Measurements from ENCODE around the gene PHLPP2. TPM values are rescaled to one million over a fixed set of nuclear protein-coding genes. Genes with fewer than 3 reads are reported as not detected.

PHLPP2 gene, protein sequence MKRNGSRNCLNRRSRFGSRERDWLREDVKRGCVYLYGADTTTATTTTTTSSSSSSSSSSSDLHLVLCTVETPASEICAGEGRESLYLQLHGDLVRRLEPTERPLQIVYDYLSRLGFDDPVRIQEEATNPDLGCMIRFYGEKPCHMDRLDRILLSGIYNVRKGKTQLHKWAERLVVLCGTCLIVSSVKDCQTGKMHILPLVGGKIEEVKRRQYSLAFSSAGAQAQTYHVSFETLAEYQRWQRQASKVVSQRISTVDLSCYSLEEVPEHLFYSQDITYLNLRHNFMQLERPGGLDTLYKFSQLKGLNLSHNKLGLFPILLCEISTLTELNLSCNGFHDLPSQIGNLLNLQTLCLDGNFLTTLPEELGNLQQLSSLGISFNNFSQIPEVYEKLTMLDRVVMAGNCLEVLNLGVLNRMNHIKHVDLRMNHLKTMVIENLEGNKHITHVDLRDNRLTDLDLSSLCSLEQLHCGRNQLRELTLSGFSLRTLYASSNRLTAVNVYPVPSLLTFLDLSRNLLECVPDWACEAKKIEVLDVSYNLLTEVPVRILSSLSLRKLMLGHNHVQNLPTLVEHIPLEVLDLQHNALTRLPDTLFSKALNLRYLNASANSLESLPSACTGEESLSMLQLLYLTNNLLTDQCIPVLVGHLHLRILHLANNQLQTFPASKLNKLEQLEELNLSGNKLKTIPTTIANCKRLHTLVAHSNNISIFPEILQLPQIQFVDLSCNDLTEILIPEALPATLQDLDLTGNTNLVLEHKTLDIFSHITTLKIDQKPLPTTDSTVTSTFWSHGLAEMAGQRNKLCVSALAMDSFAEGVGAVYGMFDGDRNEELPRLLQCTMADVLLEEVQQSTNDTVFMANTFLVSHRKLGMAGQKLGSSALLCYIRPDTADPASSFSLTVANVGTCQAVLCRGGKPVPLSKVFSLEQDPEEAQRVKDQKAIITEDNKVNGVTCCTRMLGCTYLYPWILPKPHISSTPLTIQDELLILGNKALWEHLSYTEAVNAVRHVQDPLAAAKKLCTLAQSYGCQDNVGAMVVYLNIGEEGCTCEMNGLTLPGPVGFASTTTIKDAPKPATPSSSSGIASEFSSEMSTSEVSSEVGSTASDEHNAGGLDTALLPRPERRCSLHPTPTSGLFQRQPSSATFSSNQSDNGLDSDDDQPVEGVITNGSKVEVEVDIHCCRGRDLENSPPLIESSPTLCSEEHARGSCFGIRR (N-terminal part only)
- total RNA-seq = 10.1 TPM
- polyA plus RNA-seq = 1 to 10 TPM; 1.7 to 2.6 (median 2.3) TPM

DNA sequence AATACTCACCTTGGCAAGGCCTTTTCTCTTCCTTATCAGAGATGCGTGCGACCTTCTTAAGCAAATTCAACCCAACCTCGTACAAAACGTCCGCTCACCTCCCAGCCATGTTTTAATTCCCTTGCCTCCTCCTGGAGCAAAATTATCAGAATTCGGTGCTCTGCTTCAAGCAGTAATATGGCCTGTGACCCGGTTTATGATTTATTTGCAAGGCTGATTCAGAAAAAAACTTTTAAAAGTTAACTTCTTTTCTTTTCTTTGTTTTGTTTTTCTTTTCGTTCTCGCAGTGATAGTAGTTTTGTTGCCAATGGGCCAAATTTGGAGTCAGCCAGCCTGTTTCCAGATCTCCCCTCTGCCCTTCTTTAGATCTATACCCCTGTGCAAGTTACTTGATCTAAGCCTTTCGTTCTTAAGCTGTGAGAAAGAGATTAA, at the start of gene PHLPP2:
Gene PHLPP2 (minus strand): TSS at position 382 of the 432 bp plus-strand sequence. CDS start 9,906 bp downstream, outside the sequence.
- Histone ChIP-seq H3K36me3 (ENCODE audit: control insufficient read depth, insufficient read depth, low read length) (no peaks in the 10 kb centered on the region), H3K9me3 (ENCODE audit: control insufficient read depth in 2 of 2, low read length in 2 of 2) (no peaks in the 10 kb centered on the region), H3K4me3 (ENCODE audit: low read depth, low read length) (peak within 1 kb of the TSS; percentile 55), H3K27me3 (ENCODE audit: control insufficient read depth, insufficient read depth, low read length) (no peaks in the 10 kb centered on the region), H3K4me1 (ENCODE audit: control insufficient read depth, insufficient read depth, low read length, poor library complexity, severe bottlenecking) (peaks cover 16% of the 10 kb centered on the region), H3K27ac (ENCODE audit: insufficient read depth, low read length, poor library complexity, severe bottlenecking) (peak within 1 kb of the TSS; percentile 79)
- peak within 1 kb of the TSS; percentile 52 to 84 (median 80) for H3K27ac Mint-ChIP-seq
- H3K27me3 Mint-ChIP-seq = peaks cover 14% of the 10 kb centered on the region
- peaks cover 9 to 23% (median 14%) of the 10 kb centered on the region in 4 donors for H3K4me1 Mint-ChIP-seq
- peaks cover 4% of the 10 kb centered on the region for H3K36me3 Mint-ChIP-seq
- DNase-seq = no peak
- ATAC-seq (ENCODE audit: low read depth in 2 of 2) = no peak
- peak within 1 kb of the TSS; percentile 87 to 95 (median 90) for H3K4me3 Mint-ChIP-seq
- H3K9me3 Mint-ChIP-seq = no peaks in the 10 kb centered on the region

DNA sequence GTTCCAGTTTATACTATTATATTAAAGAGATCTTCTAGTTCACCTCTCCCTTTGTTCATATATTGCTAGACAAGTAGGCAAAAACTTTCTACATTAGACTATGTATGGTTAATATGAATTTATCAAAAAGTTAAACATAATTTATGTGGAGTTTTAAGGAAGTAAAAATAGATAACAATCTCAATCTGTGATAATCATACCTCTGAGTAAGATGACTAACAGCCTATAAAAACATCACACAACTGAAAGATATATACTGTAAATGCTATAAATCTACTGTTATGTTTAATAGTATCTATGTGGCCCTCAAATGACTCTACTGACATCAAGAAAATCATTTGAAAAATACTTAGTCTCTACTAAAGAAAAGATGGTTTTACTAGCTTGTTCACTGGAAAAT, 47.1 kb upstream of the PHLPP2 start:
- no peaks in the 10 kb centered on the region for H3K27me3 Mint-ChIP-seq
- Histone ChIP-seq H3K4me1 (ENCODE audit: control insufficient read depth, insufficient read depth, low read length, poor library complexity, severe bottlenecking) (peaks cover 10% of the 10 kb centered on the region), H3K9me3 (ENCODE audit: control insufficient read depth in 2 of 2, low read length in 2 of 2) (no peaks in the 10 kb centered on the region), H3K27ac (ENCODE audit: insufficient read depth, low read length, poor library complexity, severe bottlenecking) (no peak overlapping the region), H3K27me3 (ENCODE audit: control insufficient read depth, insufficient read depth, low read length) (no peaks in the 10 kb centered on the region), H3K4me3 (ENCODE audit: low read depth, low read length) (no peak overlapping the region), H3K36me3 (ENCODE audit: control insufficient read depth, insufficient read depth, low read length) (peaks cover 50% of the 10 kb centered on the region)
- H3K36me3 Mint-ChIP-seq = peaks cover 30% of the 10 kb centered on the region
- ATAC-seq (ENCODE audit: low read depth in 2 of 2) (no peak), DNase-seq (no peak)
- H3K9me3 Mint-ChIP-seq = no peaks in the 10 kb centered on the region
- H3K4me1 Mint-ChIP-seq = peaks cover 14 to 21% (median 15%) of the 10 kb centered on the region in 4 donors
- no peak overlapping the region for H3K27ac Mint-ChIP-seq
- H3K4me3 Mint-ChIP-seq = no peak overlapping the region

DNA sequence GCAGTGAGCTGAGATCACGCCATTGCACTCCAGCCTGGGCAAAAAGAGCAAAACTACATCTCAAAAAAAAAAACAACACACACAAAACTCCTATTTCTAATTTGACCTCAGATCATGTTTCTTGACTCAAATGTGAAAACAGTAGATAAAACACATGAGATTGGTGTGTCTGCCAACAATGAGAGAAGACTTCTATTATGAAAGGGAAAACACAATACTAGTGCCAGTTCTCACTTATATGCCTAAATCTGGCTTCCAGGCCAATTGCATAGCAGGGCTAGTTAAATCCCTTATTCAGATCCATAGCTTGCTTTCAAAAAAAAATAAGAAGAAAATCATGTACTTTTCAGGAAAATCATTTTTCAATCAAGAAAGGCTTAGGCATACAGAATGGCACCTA, 44.7 kb upstream of the PHLPP2 start:
- H3K36me3 ChIP-seq (ENCODE audit: control insufficient read depth, insufficient read depth, low read length) = peaks cover 66% of the 10 kb centered on the region
- ATAC-seq (ENCODE audit: low read depth in 2 of 2) (no peak), DNase-seq (no peak)
- Mint-ChIP-seq H3K36me3 (peaks cover 35% of the 10 kb centered on the region), H3K27me3 (no peaks in the 10 kb centered on the region), H3K9me3 (no peaks in the 10 kb centered on the region), H3K27ac (peak overlapping the region in 1 of 3 donors; percentile 35), H3K4me1 (peaks cover 0 to 15% (median 10%) of the 10 kb centered on the region in 4 donors), H3K4me3 (no peak overlapping the region)
- no peaks in the 10 kb centered on the region for H3K4me1 ChIP-seq (ENCODE audit: control insufficient read depth, insufficient read depth, low read length, poor library complexity, severe bottlenecking)
- H3K27ac ChIP-seq (ENCODE audit: insufficient read depth, low read length, poor library complexity, severe bottlenecking) = no peak overlapping the region
- H3K4me3 ChIP-seq (ENCODE audit: low read depth, low read length) = no peak overlapping the region
- H3K9me3 ChIP-seq (ENCODE audit: control insufficient read depth in 2 of 2, low read length in 2 of 2) = no peaks in the 10 kb centered on the region
- no peaks in the 10 kb centered on the region for H3K27me3 ChIP-seq (ENCODE audit: control insufficient read depth, insufficient read depth, low read length)

DNA sequence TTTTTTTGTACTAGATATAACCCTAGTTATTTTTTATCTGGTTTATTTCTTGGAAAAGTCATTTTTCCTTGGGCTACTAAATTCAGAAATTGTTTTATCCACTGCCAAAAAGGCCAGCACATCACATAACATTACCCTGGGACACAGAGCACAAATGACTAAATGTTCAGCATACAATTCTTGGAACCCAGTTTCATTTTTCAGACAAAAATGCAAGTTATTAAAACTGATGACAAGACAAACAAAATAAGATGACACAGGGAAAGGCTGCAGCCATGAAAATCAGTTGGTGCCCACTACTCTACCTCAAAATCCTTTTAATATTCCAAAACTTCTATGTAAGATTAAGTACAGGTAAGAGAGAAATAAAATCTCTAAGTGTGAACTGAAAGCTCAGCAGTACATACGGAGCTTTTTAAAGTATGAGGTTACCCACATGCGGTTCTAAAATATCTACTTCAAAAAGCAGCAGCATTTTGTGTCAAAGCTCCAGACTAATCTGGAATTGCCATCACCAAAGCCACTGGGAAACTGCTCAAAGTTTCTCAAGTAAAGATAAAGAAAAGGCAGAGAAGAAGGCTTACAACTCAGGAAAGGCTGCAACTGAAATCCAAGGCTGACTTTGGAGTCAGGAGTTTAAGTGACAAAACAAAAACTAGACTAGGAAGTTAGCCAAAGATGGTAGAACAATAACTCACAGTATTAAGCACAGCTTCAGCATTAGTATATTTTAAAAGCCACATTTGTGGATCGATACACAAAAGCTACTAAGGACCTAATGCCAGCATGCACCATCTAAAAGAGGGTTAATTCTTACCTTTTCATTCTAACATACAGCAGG, 42.8 kb upstream of the PHLPP2 start:
- ATAC-seq (ENCODE audit: low read depth in 2 of 2) (no peak), DNase-seq (peak in 1 of 3 donors; percentile 11)
- Histone ChIP-seq H3K27me3 (ENCODE audit: control insufficient read depth, insufficient read depth, low read length) (no peaks in the 10 kb centered on the region), H3K36me3 (ENCODE audit: control insufficient read depth, insufficient read depth, low read length) (peaks cover 71% of the 10 kb centered on the region), H3K4me3 (ENCODE audit: low read depth, low read length) (no peak overlapping the region), H3K4me1 (ENCODE audit: control insufficient read depth, insufficient read depth, low read length, poor library complexity, severe bottlenecking) (no peaks in the 10 kb centered on the region), H3K27ac (ENCODE audit: insufficient read depth, low read length, poor library complexity, severe bottlenecking) (peak overlapping the region; percentile 9), H3K9me3 (ENCODE audit: control insufficient read depth in 2 of 2, low read length in 2 of 2) (no peaks in the 10 kb centered on the region)
- no peaks in the 10 kb centered on the region for H3K27me3 Mint-ChIP-seq
- no peak overlapping the region for H3K4me3 Mint-ChIP-seq
- H3K9me3 Mint-ChIP-seq = no peaks in the 10 kb centered on the region
- peaks cover 43% of the 10 kb centered on the region for H3K36me3 Mint-ChIP-seq
- H3K27ac Mint-ChIP-seq = peak overlapping the region; percentile 25 to 32 (median 26)
- H3K4me1 Mint-ChIP-seq = peaks cover 0 to 27% (median 11%) of the 10 kb centered on the region in 4 donors

DNA sequence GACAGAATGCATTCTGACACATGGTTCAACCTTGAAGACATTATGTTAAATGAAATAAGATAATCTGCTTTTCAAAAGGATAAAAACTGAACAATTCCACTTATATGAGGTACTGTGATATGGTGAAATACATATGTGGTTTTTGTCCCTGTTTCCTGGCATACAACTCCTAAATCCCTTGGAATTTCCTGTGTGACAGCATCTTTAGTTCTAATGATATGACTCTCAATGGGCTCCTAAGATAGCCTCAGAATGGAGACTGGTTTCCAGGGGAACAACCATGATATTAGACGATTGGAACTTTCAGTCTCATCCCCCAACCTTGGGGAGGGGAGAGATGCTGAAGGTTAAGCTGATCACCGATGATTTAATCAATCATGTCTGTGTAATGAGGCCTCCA, 37.7 kb upstream of the PHLPP2 start:
- H3K9me3 Mint-ChIP-seq = no peaks in the 10 kb centered on the region
- peaks cover 25% of the 10 kb centered on the region for H3K36me3 Mint-ChIP-seq
- Histone ChIP-seq H3K9me3 (ENCODE audit: control insufficient read depth in 2 of 2, low read length in 2 of 2) (no peaks in the 10 kb centered on the region), H3K36me3 (ENCODE audit: control insufficient read depth, insufficient read depth, low read length) (peaks cover 78% of the 10 kb centered on the region), H3K4me3 (ENCODE audit: low read depth, low read length) (no peak overlapping the region), H3K27ac (ENCODE audit: insufficient read depth, low read length, poor library complexity, severe bottlenecking) (no peak overlapping the region), H3K4me1 (ENCODE audit: control insufficient read depth, insufficient read depth, low read length, poor library complexity, severe bottlenecking) (no peaks in the 10 kb centered on the region), H3K27me3 (ENCODE audit: control insufficient read depth, insufficient read depth, low read length) (no peaks in the 10 kb centered on the region)
- no peak overlapping the region for H3K4me3 Mint-ChIP-seq
- H3K27ac Mint-ChIP-seq = no peak overlapping the region
- no peaks in the 10 kb centered on the region for H3K27me3 Mint-ChIP-seq
- peaks cover 0 to 21% (median 7%) of the 10 kb centered on the region in 4 donors for H3K4me1 Mint-ChIP-seq
- DNase-seq = no peak
- ATAC-seq (ENCODE audit: low read depth in 2 of 2) = no peak

DNA sequence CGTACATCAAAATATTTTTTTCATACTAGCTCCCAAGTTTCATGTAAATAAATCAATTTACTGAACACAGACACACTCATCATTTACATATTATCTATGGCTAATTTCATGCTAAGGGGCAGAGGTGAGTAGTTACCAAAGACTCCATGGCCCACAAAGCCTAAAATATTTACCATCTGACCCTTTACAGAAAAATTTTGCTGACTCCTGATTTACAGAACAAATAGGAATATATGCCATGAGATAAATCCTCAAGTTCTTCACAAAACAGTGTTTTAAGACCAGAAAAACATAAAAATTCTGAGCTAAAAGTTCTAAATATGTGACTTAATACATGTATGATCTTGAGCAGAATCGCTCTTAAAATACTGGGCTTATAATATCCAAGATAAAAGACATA, 36.6 kb upstream of the PHLPP2 start:
- H3K27me3 Mint-ChIP-seq = no peaks in the 10 kb centered on the region
- Histone ChIP-seq H3K27ac (ENCODE audit: insufficient read depth, low read length, poor library complexity, severe bottlenecking) (no peak overlapping the region), H3K36me3 (ENCODE audit: control insufficient read depth, insufficient read depth, low read length) (peaks cover 77% of the 10 kb centered on the region), H3K27me3 (ENCODE audit: control insufficient read depth, insufficient read depth, low read length) (no peaks in the 10 kb centered on the region), H3K4me1 (ENCODE audit: control insufficient read depth, insufficient read depth, low read length, poor library complexity, severe bottlenecking) (no peaks in the 10 kb centered on the region), H3K9me3 (ENCODE audit: control insufficient read depth in 2 of 2, low read length in 2 of 2) (no peaks in the 10 kb centered on the region), H3K4me3 (ENCODE audit: low read depth, low read length) (no peak overlapping the region)
- H3K36me3 Mint-ChIP-seq = peaks cover 33% of the 10 kb centered on the region
- H3K4me1 Mint-ChIP-seq = peaks cover 0 to 14% (median 3%) of the 10 kb centered on the region in 4 donors
- no peak for ATAC-seq (ENCODE audit: low read depth in 2 of 2)
- H3K9me3 Mint-ChIP-seq = no peaks in the 10 kb centered on the region
- H3K4me3 Mint-ChIP-seq = no peak overlapping the region
- DNase-seq = no peak
- H3K27ac Mint-ChIP-seq = peak overlapping the region in 1 of 3 donors; percentile 40

Measured in CD4-positive, CD25-positive, alpha-beta regulatory T cell (primary cell).